Activated naive CD4-positive, alpha-beta T cell treated with anti-CD3 and anti-CD28 coated beads, Interleukin-2, amount 50 U/mL, for 24 hours (primary cell): ENCODE measurements around the gene NAB2.
A peak's percentile ranks its signal among the peaks of the same experiment; 100 is the strongest.
"Not testable (repeated sequence)": the region's sequence is repeated elsewhere in the genome, so short reads cannot be mapped to it uniquely, and the experiment has no call there.

Experiments
- H3K27ac Mint-ChIP-seq: one replicate; pipeline ENCODE4 v1.8.0; 2021; ENCODE audit warnings: mild to moderate bottlenecking, mixed read lengths
- H3K27me3 Mint-ChIP-seq: one replicate; pipeline ENCODE4 v1.8.0; 2021; ENCODE audit warnings: mixed read lengths
- H3K36me3 Mint-ChIP-seq: one replicate; pipeline ENCODE4 v1.8.0; 2021; ENCODE audit warnings: mixed read lengths
- H3K4me1 Mint-ChIP-seq: one replicate; pipeline ENCODE4 v1.8.0; 2021; ENCODE audit warnings: mixed read lengths
- H3K4me3 Mint-ChIP-seq: one replicate; pipeline ENCODE4 v1.8.0; 2021; ENCODE audit warnings: mild to moderate bottlenecking, mixed read lengths
- H3K9me3 Mint-ChIP-seq: one replicate; pipeline ENCODE4 v1.8.0; 2021; ENCODE audit warnings: mixed read lengths

Gene NAB2

DNA sequence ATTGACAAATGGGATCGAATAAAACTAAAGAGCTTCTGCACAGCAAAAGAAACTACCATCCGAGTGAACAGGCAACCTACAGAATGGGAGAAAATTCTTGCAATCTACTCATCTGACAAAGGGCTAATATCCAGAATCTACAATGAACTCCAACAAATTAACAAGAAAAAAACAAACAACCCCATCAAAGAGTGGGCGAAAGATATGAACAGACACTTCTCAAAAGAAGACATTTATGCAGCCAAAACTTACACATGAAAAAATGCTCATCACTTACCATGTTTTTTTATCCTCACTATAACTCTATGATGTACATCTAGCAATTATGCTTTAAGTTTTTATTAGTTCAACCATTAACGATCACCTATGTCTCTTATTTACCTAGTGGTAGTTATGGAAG, 35.0 kb upstream of the NAB2 start:
- not testable (repeated sequence) for H3K27me3 Mint-ChIP-seq, H3K27ac Mint-ChIP-seq, H3K9me3 Mint-ChIP-seq, H3K4me3 Mint-ChIP-seq, H3K36me3 Mint-ChIP-seq, H3K4me1 Mint-ChIP-seq

DNA sequence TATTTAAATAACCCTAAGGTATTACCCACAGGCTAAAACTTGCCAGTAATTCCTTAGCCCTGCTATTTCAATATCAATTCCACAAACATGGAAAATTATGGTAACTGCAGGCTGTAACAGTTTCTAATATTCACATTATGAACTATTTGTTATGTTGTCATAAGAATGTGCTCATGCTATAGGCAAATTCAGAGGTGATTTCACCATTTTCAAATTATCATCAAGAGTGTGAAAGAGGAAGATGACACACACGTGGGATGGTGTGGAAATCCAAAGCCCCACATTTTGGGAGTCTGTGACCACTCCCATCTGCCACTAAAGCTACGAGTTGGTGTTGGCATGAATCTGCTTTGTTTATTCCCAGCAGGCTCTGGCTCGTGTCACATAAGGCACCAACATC, 33.1 kb upstream of the NAB2 start:
- Mint-ChIP-seq H3K4me1 (peaks cover 12% of the 10 kb centered on the region), H3K27ac (peak overlapping the region; percentile 35), H3K27me3 (no peaks in the 10 kb centered on the region), H3K36me3 (peaks cover 9% of the 10 kb centered on the region), H3K4me3 (no peak overlapping the region), H3K9me3 (no peaks in the 10 kb centered on the region)

DNA sequence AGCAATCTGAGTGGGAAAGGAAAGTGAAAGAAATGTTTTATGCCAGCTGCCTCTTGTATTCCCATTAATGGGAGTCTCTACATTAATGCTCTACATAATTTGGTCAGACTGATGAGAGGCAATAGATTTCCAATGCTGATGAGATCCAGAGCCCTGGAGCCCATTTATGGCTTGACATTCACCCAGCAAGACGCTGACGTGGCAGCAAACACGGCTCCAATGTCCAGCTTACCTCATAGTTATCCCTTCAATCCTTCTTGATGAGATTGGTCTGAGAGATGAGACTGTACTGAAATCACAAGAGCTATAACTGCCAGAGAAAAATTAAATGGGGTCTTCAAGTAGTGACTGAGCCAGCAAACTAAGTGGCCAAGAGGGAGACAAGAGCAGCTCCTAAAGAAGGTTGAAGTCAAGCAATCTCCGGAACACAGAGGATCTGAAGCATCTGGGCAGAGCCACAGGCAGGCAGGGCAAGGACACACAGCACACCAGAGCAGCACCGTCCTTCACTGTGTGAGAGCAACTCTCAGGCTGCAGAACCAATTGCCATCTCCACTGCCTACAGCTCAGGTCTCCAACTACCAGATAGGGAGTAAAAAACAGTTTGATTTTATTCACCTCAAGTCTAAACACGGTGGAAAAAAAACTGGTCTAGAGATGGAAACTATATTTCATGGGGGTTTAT, 31.7 kb upstream of the NAB2 start:
- H3K4me3 Mint-ChIP-seq: no peak overlapping the region
- H3K27ac Mint-ChIP-seq: peak overlapping the region; percentile 60
- H3K36me3 Mint-ChIP-seq: peaks cover 10% of the 10 kb centered on the region

DNA sequence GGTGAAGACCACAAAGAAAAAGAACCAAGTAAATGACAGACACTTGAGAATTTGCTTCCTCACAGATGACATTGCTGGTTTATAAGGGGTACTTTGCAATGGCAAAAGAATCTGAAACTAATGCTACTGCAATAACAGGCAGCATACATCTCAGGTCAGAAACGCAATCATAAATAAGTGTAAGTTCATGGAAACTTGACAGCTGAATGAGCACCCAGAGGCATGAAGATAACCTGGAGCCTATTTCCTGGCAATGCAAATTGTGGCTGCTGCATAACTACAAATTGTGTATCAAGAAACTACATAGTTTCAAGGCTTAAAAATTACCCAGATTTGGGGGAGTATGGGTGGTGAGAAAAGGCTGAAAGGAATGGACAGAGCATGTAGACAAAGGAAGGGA, 30.5 kb upstream of the NAB2 start:
- Mint-ChIP-seq H3K4me1 (peaks cover 24% of the 10 kb centered on the region), H3K27ac (peak overlapping the region; percentile 79), H3K9me3 (no peaks in the 10 kb centered on the region), H3K36me3 (peaks cover 14% of the 10 kb centered on the region), H3K4me3 (no peak overlapping the region), H3K27me3 (no peaks in the 10 kb centered on the region)

More for the DNA sequence above, 31.7 kb upstream of the NAB2 start:
- Mint-ChIP-seq H3K9me3 (no peaks in the 10 kb centered on the region), H3K4me1 (peaks cover 14% of the 10 kb centered on the region), H3K27me3 (no peaks in the 10 kb centered on the region)

DNA sequence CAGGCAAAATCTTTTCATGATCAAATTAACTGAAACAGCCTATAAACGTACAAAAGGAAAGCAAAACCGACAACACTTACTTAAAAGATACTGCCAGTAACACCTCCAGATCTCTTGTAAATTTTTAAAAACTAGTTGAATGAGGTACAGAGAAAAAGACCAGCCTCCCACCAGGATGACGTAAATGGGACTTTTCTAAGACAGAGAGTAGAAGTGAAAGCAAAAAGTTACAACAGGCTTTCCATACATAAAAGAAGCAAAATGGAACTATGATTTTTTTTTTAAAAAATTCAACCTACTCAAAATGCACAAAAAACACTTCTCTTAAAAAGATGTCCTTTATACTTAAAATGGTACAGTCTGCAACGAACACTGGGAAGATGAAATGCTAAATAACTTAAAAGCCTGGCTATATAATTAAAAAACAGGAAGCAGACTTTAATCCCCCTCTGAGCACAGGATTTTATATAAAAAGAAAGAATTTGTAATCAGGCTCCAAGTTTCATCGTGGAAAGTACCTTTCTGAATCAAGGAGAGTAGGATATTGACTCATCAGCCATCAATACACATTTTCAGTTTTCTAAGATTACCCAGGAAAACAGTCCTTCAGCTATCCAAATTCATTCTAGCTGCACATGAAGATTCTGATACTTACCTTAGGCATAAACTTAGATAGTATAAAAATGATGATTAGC, 24.8 kb upstream of the NAB2 start:
- Mint-ChIP-seq H3K27me3 (no peaks in the 10 kb centered on the region), H3K9me3 (peaks cover 4% of the 10 kb centered on the region), H3K4me1 (peaks cover 63% of the 10 kb centered on the region), H3K27ac (peak overlapping the region; percentile 100), H3K36me3 (peaks cover 11% of the 10 kb centered on the region), H3K4me3 (peak overlapping the region; percentile 91)

DNA sequence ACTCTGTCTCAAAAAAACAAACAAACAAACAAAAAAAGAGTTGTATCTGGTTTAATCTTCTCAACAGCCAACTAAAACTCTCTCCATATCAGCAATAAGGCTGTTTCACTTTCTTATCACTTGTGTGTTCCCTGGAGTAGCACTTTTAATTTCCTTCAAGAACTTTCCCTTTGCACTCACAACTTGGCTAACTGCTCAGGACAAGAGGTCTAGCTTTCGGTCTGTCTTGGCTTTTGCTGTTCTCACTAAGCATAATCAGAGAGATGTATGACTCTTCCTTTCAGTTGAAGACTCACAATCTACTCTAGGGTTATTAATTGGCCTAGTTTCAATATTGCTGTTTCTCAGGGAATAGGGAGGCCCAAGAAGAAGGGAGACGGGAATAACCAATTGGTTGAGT, 22.7 kb upstream of the NAB2 start:
- H3K27me3 Mint-ChIP-seq: no peaks in the 10 kb centered on the region
- H3K4me3 Mint-ChIP-seq: peak overlapping the region; percentile 75
- H3K27ac Mint-ChIP-seq: peak overlapping the region; percentile 99
- H3K9me3 Mint-ChIP-seq: peaks cover 4% of the 10 kb centered on the region
- peaks cover 72% of the 10 kb centered on the region for H3K4me1 Mint-ChIP-seq
- H3K36me3 Mint-ChIP-seq: peaks cover 24% of the 10 kb centered on the region

DNA sequence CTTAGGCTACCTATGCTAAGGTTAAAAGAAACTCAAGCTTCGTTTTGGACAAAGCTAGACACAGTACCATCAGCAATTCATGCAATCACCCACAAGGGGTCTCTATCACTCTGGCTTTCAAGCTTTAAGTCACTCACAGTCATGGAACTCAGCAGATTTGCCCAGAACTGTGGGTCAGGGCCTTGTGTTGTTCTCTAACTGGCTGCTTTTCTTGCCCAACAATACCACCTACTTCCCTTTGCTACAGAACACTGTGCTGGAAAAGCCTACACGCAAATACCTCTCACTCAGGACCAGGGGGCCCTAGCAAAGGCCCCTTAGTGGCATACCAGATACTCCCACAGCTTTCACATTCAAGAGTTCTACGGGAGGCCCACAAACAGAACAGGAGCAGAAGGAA, 19.4 kb upstream of the NAB2 start:
- H3K4me3 Mint-ChIP-seq: peak overlapping the region; percentile 64
- H3K27me3 Mint-ChIP-seq: no peaks in the 10 kb centered on the region
- H3K9me3 Mint-ChIP-seq: peaks cover 4% of the 10 kb centered on the region
- peaks cover 22% of the 10 kb centered on the region for H3K36me3 Mint-ChIP-seq
- H3K27ac Mint-ChIP-seq: peak overlapping the region; percentile 90
- peaks cover 59% of the 10 kb centered on the region for H3K4me1 Mint-ChIP-seq

DNA sequence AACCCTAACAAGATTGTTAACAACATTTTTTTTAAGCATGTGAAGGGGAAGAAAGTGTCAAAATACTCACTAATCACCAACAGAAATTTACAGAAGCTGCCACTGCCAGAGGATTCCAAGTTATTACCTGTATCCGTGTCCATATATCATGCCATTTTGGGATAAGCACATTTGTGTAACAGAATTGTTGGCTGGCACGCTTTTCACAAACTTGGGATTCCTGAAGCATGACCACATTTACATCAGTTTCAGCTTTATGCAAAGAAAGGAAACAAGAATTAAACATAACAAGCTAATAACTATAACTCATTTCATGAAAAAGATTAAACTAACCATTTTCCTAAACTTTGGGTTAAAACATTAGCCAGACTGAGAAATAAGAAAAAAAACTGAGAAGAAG, 16.3 kb upstream of the NAB2 start:
- Mint-ChIP-seq H3K36me3 (peaks cover 19% of the 10 kb centered on the region), H3K4me3 (no peak overlapping the region), H3K4me1 (peaks cover 36% of the 10 kb centered on the region), H3K9me3 (no peaks in the 10 kb centered on the region), H3K27ac (peak overlapping the region; percentile 66), H3K27me3 (no peaks in the 10 kb centered on the region)

DNA sequence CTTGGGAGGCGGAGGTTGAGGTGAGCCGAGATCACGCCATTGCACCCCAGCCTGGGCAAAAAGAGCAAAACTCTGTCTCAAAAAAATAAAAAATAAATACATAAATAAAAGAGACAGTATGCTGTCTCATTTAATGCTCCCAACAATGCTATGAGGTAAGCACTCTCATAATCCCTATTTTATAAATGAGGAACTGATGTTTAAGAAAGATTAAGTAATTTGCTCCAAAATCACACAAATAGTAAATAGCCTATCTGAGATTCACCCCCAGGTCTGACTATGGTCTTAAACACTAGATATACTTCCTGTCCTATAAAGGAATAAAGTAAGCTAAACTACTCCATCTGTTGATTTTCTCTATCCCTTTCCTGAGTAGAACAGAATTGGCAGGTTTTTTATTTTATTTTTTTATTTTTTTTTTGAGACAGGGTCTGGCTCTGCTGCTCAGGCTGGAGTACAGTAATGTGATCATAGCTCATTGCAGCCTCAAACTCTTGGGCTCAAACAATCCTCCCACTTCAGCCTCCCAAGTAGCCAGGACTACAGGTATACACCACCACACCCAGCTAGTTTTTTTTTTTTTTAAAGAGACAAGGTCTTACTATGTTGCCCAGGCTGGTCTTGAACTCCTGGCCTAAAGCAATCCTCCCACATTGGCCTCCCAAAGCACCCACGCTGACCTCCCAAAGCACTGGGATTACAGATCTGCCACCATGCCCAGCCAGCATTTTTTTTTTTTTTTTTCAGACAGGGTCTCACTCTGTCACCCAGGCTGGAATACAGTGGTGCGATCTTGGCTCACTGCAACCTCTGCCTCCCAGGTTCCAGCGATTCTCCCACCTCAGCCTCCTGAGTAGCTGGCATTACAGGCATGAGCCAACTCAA, 15.1 kb upstream of the NAB2 start:
- H3K4me3 Mint-ChIP-seq, H3K27me3 Mint-ChIP-seq, H3K9me3 Mint-ChIP-seq: not testable (repeated sequence)
- H3K27ac Mint-ChIP-seq: peak overlapping the region; percentile 17
- H3K36me3 Mint-ChIP-seq: peaks cover 17% of the 10 kb centered on the region
- H3K4me1 Mint-ChIP-seq: peaks cover 31% of the 10 kb centered on the region

DNA sequence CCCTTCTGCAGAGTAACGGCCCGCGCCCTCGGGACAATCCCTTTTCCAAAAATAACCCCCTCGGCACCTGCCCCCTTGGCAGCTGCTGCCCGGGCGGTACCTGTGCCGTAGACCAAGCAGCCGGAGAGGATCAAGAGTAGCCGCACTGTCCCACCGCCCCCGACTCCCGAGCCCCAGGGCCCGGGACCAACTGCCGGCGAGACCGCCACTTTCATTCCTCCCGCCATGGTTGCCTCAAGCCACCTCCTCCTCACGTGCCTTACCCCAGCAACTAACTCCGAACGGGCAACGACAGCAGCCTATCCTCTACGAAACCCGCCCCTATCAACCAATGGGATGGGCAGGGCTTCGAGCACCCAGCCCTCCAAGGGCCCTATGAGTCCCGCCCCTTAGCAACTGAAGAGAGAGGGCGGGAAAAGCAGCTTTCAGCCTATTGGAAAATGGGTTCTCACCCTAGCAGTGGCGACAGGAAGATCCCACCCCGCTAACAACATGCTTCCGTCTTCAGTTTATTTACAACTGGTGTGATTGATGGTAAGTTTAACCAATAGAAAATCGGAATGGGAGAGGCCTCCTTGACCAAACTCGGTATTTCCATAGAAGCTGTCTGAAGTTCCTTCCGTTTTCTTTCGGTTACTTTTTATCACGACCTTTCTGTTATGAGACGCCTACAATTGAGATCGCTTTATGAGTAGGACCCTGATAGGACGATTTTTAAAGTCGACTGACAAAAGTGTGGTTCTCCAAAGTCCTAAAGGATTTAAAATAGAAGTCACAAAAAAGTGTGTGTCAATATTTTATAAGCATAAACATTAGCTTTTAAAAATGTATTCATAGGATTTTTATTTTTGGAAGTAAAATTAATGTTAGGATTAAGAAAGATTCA, 10.2 kb upstream of the NAB2 start, which contains the start of gene NEMP1:
NEMP1 (minus strand) TSS at position 273 of the 886 bp plus-strand sequence; CDS start at position 227, 46 bp downstream.
- peak within 1 kb of the TSS; percentile 98 for H3K27ac Mint-ChIP-seq
- no peaks in the 10 kb centered on the region for H3K36me3 Mint-ChIP-seq
- peaks cover 20% of the 10 kb centered on the region for H3K4me1 Mint-ChIP-seq
- H3K9me3 Mint-ChIP-seq: no peaks in the 10 kb centered on the region
- no peaks in the 10 kb centered on the region for H3K27me3 Mint-ChIP-seq
- H3K4me3 Mint-ChIP-seq: peak within 1 kb of the TSS; percentile 99

DNA sequence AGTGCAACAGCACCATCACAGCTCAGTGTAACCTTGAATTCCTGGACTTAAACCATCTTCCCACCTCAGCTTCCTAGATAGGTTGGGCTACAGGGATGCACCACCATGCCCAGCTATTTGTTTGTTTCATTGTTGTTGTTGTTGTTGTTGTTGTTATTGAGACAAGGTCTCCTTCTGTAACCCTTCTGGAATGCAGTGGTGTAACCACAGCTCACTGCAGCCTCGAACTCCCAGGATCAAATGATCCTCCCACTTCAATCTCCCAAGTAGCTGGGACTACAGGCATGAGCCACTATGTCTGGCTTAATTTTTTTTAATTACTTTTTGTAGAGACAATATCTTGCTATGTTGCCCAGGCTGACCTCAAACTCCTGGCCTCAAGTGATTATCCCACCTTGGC, 9.1 kb upstream of the NAB2 start:
- H3K27me3 Mint-ChIP-seq: no peaks in the 10 kb centered on the region
- peaks cover 26% of the 10 kb centered on the region for H3K4me1 Mint-ChIP-seq
- peak overlapping the region; percentile 62 for H3K27ac Mint-ChIP-seq
- no peaks in the 10 kb centered on the region for H3K36me3 Mint-ChIP-seq
- H3K4me3 Mint-ChIP-seq: no peak overlapping the region
- H3K9me3 Mint-ChIP-seq: no peaks in the 10 kb centered on the region

DNA sequence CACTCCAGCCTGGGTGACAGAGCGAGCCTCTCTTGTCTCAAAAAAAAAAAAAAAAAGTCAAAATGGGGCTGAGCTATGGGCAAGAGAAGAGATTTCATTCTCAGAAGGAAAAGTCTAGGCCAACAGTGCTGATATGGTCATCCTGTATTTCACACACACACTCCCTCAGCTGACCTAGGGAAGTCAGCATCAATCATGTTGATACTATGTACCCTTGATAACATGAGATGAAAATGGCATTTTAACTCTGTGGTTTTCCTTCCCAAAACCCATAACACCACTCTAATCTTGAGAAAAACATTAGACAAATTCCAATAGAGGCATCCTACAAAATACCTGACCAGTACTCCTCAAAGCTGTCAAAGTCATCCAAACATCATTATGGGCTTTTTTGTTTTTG, 8.1 kb upstream of the NAB2 start:
- Mint-ChIP-seq H3K4me1 (peaks cover 37% of the 10 kb centered on the region), H3K9me3 (no peaks in the 10 kb centered on the region), H3K27me3 (no peaks in the 10 kb centered on the region), H3K4me3 (no peak overlapping the region), H3K36me3 (no peaks in the 10 kb centered on the region), H3K27ac (peak overlapping the region; percentile 17)

DNA sequence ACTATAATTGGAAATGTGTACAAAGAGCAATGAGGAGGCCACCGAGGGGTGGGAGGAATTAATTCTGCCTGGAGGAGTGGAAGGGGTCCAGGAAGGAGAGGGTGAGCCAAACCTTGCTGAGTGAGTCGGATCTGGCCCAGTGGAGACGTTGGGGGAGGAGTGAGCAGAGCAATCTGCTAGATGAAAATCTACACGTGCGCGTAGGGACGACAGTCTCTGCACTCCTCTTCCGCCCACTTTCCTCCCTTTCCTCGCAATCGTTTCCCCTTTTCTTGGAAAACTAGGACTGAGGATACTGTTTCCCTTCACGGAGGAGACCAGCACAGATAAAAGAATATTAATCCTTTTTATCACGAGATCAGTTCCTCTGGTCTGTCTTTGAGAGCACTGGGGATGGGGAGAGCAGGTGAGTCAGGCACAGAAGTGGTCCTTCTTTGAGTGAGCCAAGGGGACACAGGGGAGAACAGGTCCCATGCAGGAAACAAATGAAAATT, 2.9 kb upstream of the NAB2 start:
- H3K9me3 Mint-ChIP-seq: no peaks in the 10 kb centered on the region
- H3K4me1 Mint-ChIP-seq: peaks cover 53% of the 10 kb centered on the region
- no peaks in the 10 kb centered on the region for H3K27me3 Mint-ChIP-seq
- H3K27ac Mint-ChIP-seq: peak overlapping the region; percentile 99
- H3K36me3 Mint-ChIP-seq: peaks cover 6% of the 10 kb centered on the region
- peak overlapping the region; percentile 96 for H3K4me3 Mint-ChIP-seq

DNA sequence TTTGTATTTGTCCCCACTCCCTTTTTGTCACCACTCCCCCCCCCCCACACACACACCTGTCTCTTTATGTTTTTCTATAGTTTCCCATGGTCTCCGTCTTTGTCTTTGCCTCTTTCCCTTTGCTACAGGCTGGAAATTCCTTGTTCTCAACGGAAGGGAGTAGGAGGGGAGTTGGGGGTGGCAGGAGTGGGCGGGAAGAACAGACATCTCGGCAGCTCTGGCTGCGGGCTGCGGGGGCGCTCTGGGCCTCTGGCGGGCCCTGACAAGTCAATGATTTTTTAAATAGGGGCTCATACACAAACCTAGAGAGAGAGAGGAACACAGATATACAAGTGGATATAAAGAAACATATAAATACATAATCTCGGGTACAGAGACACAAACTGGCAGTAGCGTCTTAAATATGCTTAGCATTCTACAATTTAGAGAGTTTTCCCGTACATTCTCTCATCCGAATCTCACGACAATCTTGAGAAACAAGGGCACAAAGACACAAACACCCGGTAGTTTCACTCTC, 2.4 kb upstream of the NAB2 start:
- H3K9me3 Mint-ChIP-seq: no peaks in the 10 kb centered on the region
- H3K4me1 Mint-ChIP-seq: peaks cover 57% of the 10 kb centered on the region
- no peaks in the 10 kb centered on the region for H3K27me3 Mint-ChIP-seq
- H3K27ac Mint-ChIP-seq: peak overlapping the region; percentile 99
- peak overlapping the region; percentile 96 for H3K4me3 Mint-ChIP-seq
- H3K36me3 Mint-ChIP-seq: peaks cover 6% of the 10 kb centered on the region
